PC-3 (cell line): ENCODE data around the gene CMTM5.

ENCODE experiments used
- CTCF ChIP-seq: fragments of 300-600 bp; sonication (generic); conservative IDR thresholded peaks from 2 replicates; pipeline ENCODE4 v1.5.1; 2017; ENCODE audit warnings: antibody characterized with exemption, low read depth, mild to moderate bottlenecking, low read length
- EZH2 ChIP-seq: fragments of 300-600 bp; sonication (generic); IDR thresholded peaks from one replicate; pipeline ENCODE4 v1.6.1; 2017; ENCODE audit warnings: antibody characterized with exemption, mild to moderate bottlenecking, low read length; ENCODE audit not compliant: unreplicated experiment

- no peak for TF ChIP-seq CTCF
- TF ChIP-seq EZH2: no peak
These were observed 25.0 kb upstream of the CMTM5 start for GRCh38 chr14:23351681-23352505.
